ENCODE results near the gene ZNF860.

GRCh38 chr3:31978553-31978952, 3.0 kb upstream of the ZNF860 start:
- no peak for TF ChIP-seq CTCF (IDR thresholded peaks at IDR 0.05)
- TF ChIP-seq POLR2A (IDR thresholded peaks at IDR 0.05), result no peak
- no peak for TF ChIP-seq POLR2AphosphoS5 (IDR thresholded peaks at IDR 0.05)
- TF ChIP-seq EP300 (IDR thresholded peaks at IDR 0.05), result no peak
